Right atrium auricular region (tissue), 2 donors: ENCODE results near the gene SPATA18. TPM values are rescaled to one million over a fixed set of nuclear protein-coding genes. Genes with fewer than 3 reads are reported as not detected.
A peak's percentile ranks its signal among the peaks of the same experiment; 100 is the strongest.

Source experiments
- DNase-seq: peaks from one replicate; pipeline ENCODE4 v3.0.0-alpha.2; 2019; ENCODE audit warnings: low spot score
- H3K27ac ChIP-seq, 2 donors: fragments of 200-600 bp; sonication (generic); 1 replicate in 1 of 2; 2 replicates in 1 of 2; pipeline ENCODE4 v1.5.1; 2016 to 2019
- H3K27me3 ChIP-seq, 2 donors: fragments of 200-600 bp; sonication (generic); one replicate each; pipeline versions ENCODE4 v1.5.1 to v1.6.0; 2017 to 2019
- H3K36me3 ChIP-seq: fragments of 200-600 bp; sonication (generic); one replicate; pipeline ENCODE4 v1.5.1; 2016
- H3K4me1 ChIP-seq, 2 donors: fragments of 200-600 bp; sonication (generic); one replicate each; pipeline versions ENCODE4 v1.5.1 to v1.6.0; 2017 to 2019
- H3K4me3 ChIP-seq, 2 donors: fragments of 200-600 bp; sonication (generic); 1 replicate in 1 of 2; 2 replicates in 1 of 2; pipeline ENCODE4 v1.5.1; 2017 to 2019; ENCODE audit warnings: mild to moderate bottlenecking in 1 of 2, moderate library complexity in 1 of 2
- H3K9me3 ChIP-seq, 2 donors: fragments of 200-600 bp; sonication (generic); one replicate each; pipeline ENCODE4 v1.5.1; 2019
- total RNA-seq, 2 donors: library from RNA; depleted of rRNA; stranded (reverse); fragments of >200 nt; gene quantifications; one replicate each; pipeline ENCODE4 v1.1.0, GENCODE V29; 2016
- TF ChIP-seq, protein P1 (sequence below), 2 donors: fragments of 200-600 bp; sonication (generic); IDR thresholded peaks; one replicate each; pipeline ENCODE4 v1.5.1; 2019; ENCODE audit warnings: antibody characterized with exemption in 2 of 2

The SPATA18 gene
- total RNA-seq, 2 donors from 2014 or later: 2.2 to 4.3 TPM

GRCh38 chr4:52028970-52029369, 22.1 kb upstream of the SPATA18 start:
- H3K4me3 ChIP-seq: no peak overlapping the region
- H3K27ac ChIP-seq: no peak overlapping the region
- TF ChIP-seq, protein P1, sequence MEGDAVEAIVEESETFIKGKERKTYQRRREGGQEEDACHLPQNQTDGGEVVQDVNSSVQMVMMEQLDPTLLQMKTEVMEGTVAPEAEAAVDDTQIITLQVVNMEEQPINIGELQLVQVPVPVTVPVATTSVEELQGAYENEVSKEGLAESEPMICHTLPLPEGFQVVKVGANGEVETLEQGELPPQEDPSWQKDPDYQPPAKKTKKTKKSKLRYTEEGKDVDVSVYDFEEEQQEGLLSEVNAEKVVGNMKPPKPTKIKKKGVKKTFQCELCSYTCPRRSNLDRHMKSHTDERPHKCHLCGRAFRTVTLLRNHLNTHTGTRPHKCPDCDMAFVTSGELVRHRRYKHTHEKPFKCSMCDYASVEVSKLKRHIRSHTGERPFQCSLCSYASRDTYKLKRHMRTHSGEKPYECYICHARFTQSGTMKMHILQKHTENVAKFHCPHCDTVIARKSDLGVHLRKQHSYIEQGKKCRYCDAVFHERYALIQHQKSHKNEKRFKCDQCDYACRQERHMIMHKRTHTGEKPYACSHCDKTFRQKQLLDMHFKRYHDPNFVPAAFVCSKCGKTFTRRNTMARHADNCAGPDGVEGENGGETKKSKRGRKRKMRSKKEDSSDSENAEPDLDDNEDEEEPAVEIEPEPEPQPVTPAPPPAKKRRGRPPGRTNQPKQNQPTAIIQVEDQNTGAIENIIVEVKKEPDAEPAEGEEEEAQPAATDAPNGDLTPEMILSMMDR (IDR thresholded peaks at IDR 0.05): no peak
- H3K4me1 ChIP-seq: no peaks in the 10 kb centered on the region
- no peak for DNase-seq
- no peaks in the 10 kb centered on the region for H3K27me3 ChIP-seq
- H3K9me3 ChIP-seq: no peaks in the 10 kb centered on the region
- H3K36me3 ChIP-seq: peaks cover 37% of the 10 kb centered on the region

DNA sequence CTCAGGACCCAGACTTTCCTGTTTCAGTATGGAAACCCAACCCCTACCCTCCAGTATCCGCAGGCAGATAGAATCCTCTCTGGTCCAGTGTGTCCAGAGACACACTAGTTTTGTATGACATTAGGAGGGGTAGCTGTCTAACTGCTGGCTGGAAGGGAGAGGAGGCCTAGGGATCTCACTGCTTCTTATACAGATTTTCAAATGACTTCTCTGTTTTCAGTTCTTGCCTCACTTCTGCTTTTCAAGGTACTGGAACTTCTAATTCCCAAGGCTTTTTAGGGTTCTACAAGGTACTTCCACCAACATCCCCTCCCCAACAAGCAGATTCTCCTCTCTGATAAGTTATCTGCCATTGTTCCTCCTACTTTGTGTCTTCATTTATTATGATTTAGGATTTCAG, 19.1 kb upstream of the SPATA18 start:
- no peak overlapping the region for H3K4me3 ChIP-seq
- H3K9me3 ChIP-seq: no peaks in the 10 kb centered on the region
- peaks cover 26% of the 10 kb centered on the region for H3K36me3 ChIP-seq
- peaks cover 0 to 19% of the 10 kb centered on the region in 2 donors for H3K4me1 ChIP-seq
- no peak for DNase-seq
- TF ChIP-seq, protein P1 (IDR thresholded peaks at IDR 0.05): no peak
- H3K27ac ChIP-seq: no peak overlapping the region
- no peaks in the 10 kb centered on the region for H3K27me3 ChIP-seq

GRCh38 chr4:52035190-52035589, 15.9 kb upstream of the SPATA18 start:
- peaks cover 0 to 29% of the 10 kb centered on the region in 2 donors for H3K4me1 ChIP-seq
- no peaks in the 10 kb centered on the region for H3K9me3 ChIP-seq
- no peaks in the 10 kb centered on the region for H3K27me3 ChIP-seq
- TF ChIP-seq, protein P1 (IDR thresholded peaks at IDR 0.05): no peak
- no peak overlapping the region for H3K27ac ChIP-seq
- no peak for DNase-seq
- H3K4me3 ChIP-seq: no peak overlapping the region
- H3K36me3 ChIP-seq: peaks cover 6% of the 10 kb centered on the region

- Histone ChIP-seq H3K4me3 (peak overlapping the region; percentile 76 to 82), H3K27me3 (no peaks in the 10 kb centered on the region), H3K4me1 (peaks cover 0 to 29% of the 10 kb centered on the region in 2 donors), H3K36me3 (no peaks in the 10 kb centered on the region), H3K27ac (peak overlapping the region; percentile 81 to 85), H3K9me3 (no peaks in the 10 kb centered on the region)
- no peak for DNase-seq
- TF ChIP-seq, protein P1 (IDR thresholded peaks at IDR 0.05): no peak
Measured at GRCh38 chr4:52036886-52037530, 14.1 kb upstream of the SPATA18 start.

DNA sequence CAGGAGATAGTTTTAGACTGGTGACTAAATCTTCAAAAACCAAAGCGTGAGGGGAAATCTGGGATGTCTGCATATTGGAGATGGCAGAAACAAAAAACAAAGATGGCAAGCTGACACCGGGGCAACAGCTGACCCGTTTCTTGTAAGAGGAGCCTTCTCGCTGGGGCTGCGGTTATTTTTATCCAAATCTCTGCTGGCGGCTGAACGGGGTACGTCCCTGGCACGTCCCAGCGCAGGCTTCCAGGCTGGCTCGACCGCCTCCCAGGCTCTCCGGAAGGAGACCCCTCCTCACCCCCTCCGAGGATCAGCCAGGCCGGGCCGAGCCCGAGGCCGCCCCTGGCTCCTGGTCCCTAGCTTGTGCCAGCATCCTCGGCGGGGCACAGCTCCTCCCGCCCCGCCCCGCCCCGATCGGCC, 13.4 kb upstream of the SPATA18 start:
- Histone ChIP-seq H3K9me3 (no peaks in the 10 kb centered on the region), H3K4me1 (peaks cover 0 to 29% of the 10 kb centered on the region in 2 donors), H3K36me3 (no peaks in the 10 kb centered on the region), H3K27me3 (no peaks in the 10 kb centered on the region), H3K27ac (peak overlapping the region; percentile 81 to 85), H3K4me3 (peak overlapping the region; percentile 76 to 82)
- no peak for DNase-seq
- TF ChIP-seq, protein P1 (IDR thresholded peaks at IDR 0.05): no peak
